ENCODE results near the gene DHRS13.
"Not testable (repeated sequence)": the region's sequence is repeated elsewhere in the genome, so short reads cannot be mapped to it uniquely, and the experiment has no call there.

DHRS13 gene

GRCh38 chr17:28934508-28934907, 31.6 kb upstream of the DHRS13 start:
- not testable (repeated sequence) for H3K27ac ChIP-seq (ENCODE audit: low read depth, low read length); H3K27me3 ChIP-seq (ENCODE audit: insufficient read depth, low read length); H3K4me3 ChIP-seq (ENCODE audit: low read depth, low read length); H2AFZ ChIP-seq (ENCODE audit: low read length, unreplicated experiment)
- Histone ChIP-seq H3K79me2 (ENCODE audit: control insufficient read depth, insufficient read depth, low read length, unreplicated experiment) (peaks cover 92% of the 10 kb centered on the region), H3K4me1 (ENCODE audit: control insufficient read depth, insufficient read depth, low read length, unreplicated experiment) (peaks cover 18% of the 10 kb centered on the region), H3K36me3 (ENCODE audit: insufficient read depth, low read length) (peaks cover 29% of the 10 kb centered on the region)

- Histone ChIP-seq H3K4me3 (ENCODE audit: low read depth, low read length) (no peak overlapping the region), H3K27ac (ENCODE audit: low read depth, low read length) (no peak overlapping the region), H2AFZ (ENCODE audit: low read length, unreplicated experiment) (no peak overlapping the region), H3K27me3 (ENCODE audit: insufficient read depth, low read length) (no peaks in the 10 kb centered on the region), H3K4me1 (ENCODE audit: control insufficient read depth, insufficient read depth, low read length, unreplicated experiment) (peaks cover 27% of the 10 kb centered on the region), H3K79me2 (ENCODE audit: control insufficient read depth, insufficient read depth, low read length, unreplicated experiment) (peaks cover 69% of the 10 kb centered on the region), H3K36me3 (ENCODE audit: insufficient read depth, low read length) (peaks cover 33% of the 10 kb centered on the region)
These were observed 26.9 kb upstream of the DHRS13 start for GRCh38 chr17:28929787-28930186.

- no peaks in the 10 kb centered on the region for H3K27me3 ChIP-seq (ENCODE audit: insufficient read depth, low read length)
- peaks cover 31% of the 10 kb centered on the region for H3K4me1 ChIP-seq (ENCODE audit: control insufficient read depth, insufficient read depth, low read length, unreplicated experiment)
- no peak overlapping the region for H3K4me3 ChIP-seq (ENCODE audit: low read depth, low read length)
- H3K36me3 ChIP-seq (ENCODE audit: insufficient read depth, low read length), result peaks cover 29% of the 10 kb centered on the region
- no peak overlapping the region for H3K27ac ChIP-seq (ENCODE audit: low read depth, low read length)
- peaks cover 64% of the 10 kb centered on the region for H3K79me2 ChIP-seq (ENCODE audit: control insufficient read depth, insufficient read depth, low read length, unreplicated experiment)
- H2AFZ ChIP-seq (ENCODE audit: low read length, unreplicated experiment), result no peak overlapping the region
These were observed 25.2 kb upstream of the DHRS13 start for GRCh38 chr17:28928061-28928460.

- Histone ChIP-seq H3K27me3 (ENCODE audit: insufficient read depth, low read length) (no peaks in the 10 kb centered on the region), H3K79me2 (ENCODE audit: control insufficient read depth, insufficient read depth, low read length, unreplicated experiment) (peaks cover 51% of the 10 kb centered on the region), H3K4me3 (ENCODE audit: low read depth, low read length) (no peak overlapping the region), H3K36me3 (ENCODE audit: insufficient read depth, low read length) (peaks cover 38% of the 10 kb centered on the region), H3K4me1 (ENCODE audit: control insufficient read depth, insufficient read depth, low read length, unreplicated experiment) (peaks cover 31% of the 10 kb centered on the region), H2AFZ (ENCODE audit: low read length, unreplicated experiment) (no peak overlapping the region), H3K27ac (ENCODE audit: low read depth, low read length) (peak overlapping the region; percentile 91)
These were observed 23.9 kb upstream of the DHRS13 start for GRCh38 chr17:28926786-28927185.

GRCh38 chr17:28926366-28926765, 23.5 kb upstream of the DHRS13 start:
- Histone ChIP-seq H3K4me3 (ENCODE audit: low read depth, low read length) (peak overlapping the region; percentile 26; the same call in 1 of the 2 replicates), H3K4me1 (ENCODE audit: control insufficient read depth, insufficient read depth, low read length, unreplicated experiment) (peaks cover 31% of the 10 kb centered on the region), H3K27me3 (ENCODE audit: insufficient read depth, low read length) (no peaks in the 10 kb centered on the region), H2AFZ (ENCODE audit: low read length, unreplicated experiment) (no peak overlapping the region), H3K27ac (ENCODE audit: low read depth, low read length) (peak overlapping the region; percentile 91), H3K36me3 (ENCODE audit: insufficient read depth, low read length) (peaks cover 42% of the 10 kb centered on the region), H3K79me2 (ENCODE audit: control insufficient read depth, insufficient read depth, low read length, unreplicated experiment) (peaks cover 47% of the 10 kb centered on the region)

- no peaks in the 10 kb centered on the region for H3K27me3 ChIP-seq (ENCODE audit: insufficient read depth, low read length)
- peak overlapping the region; percentile 91 for H3K27ac ChIP-seq (ENCODE audit: low read depth, low read length)
- no peak overlapping the region for H2AFZ ChIP-seq (ENCODE audit: low read length, unreplicated experiment)
- peaks cover 46% of the 10 kb centered on the region for H3K36me3 ChIP-seq (ENCODE audit: insufficient read depth, low read length)
- peaks cover 31% of the 10 kb centered on the region for H3K4me1 ChIP-seq (ENCODE audit: control insufficient read depth, insufficient read depth, low read length, unreplicated experiment)
- peak overlapping the region; percentile 50; the same call in 1 of the 2 replicates for H3K4me3 ChIP-seq (ENCODE audit: low read depth, low read length)
- peaks cover 44% of the 10 kb centered on the region for H3K79me2 ChIP-seq (ENCODE audit: control insufficient read depth, insufficient read depth, low read length, unreplicated experiment)
These were observed 23.1 kb upstream of the DHRS13 start for GRCh38 chr17:28925912-28926365.

GRCh38 chr17:28920201-28920600, 17.3 kb upstream of the DHRS13 start:
- H2AFZ ChIP-seq (ENCODE audit: low read length, unreplicated experiment), result no peak overlapping the region
- no peak overlapping the region for H3K27ac ChIP-seq (ENCODE audit: low read depth, low read length)
- H3K27me3 ChIP-seq (ENCODE audit: insufficient read depth, low read length), result no peaks in the 10 kb centered on the region
- peaks cover 8% of the 10 kb centered on the region for H3K4me1 ChIP-seq (ENCODE audit: control insufficient read depth, insufficient read depth, low read length, unreplicated experiment)
- peaks cover 61% of the 10 kb centered on the region for H3K36me3 ChIP-seq (ENCODE audit: insufficient read depth, low read length)
- peaks cover 14% of the 10 kb centered on the region for H3K79me2 ChIP-seq (ENCODE audit: control insufficient read depth, insufficient read depth, low read length, unreplicated experiment)
- H3K4me3 ChIP-seq (ENCODE audit: low read depth, low read length), result no peak overlapping the region

- H2AFZ ChIP-seq (ENCODE audit: low read length, unreplicated experiment), result no peak overlapping the region
- no peak overlapping the region for H3K4me3 ChIP-seq (ENCODE audit: low read depth, low read length)
- H3K79me2 ChIP-seq (ENCODE audit: control insufficient read depth, insufficient read depth, low read length, unreplicated experiment), result no peaks in the 10 kb centered on the region
- H3K27ac ChIP-seq (ENCODE audit: low read depth, low read length), result no peak overlapping the region
- H3K27me3 ChIP-seq (ENCODE audit: insufficient read depth, low read length), result no peaks in the 10 kb centered on the region
- peaks cover 64% of the 10 kb centered on the region for H3K36me3 ChIP-seq (ENCODE audit: insufficient read depth, low read length)
- peaks cover 4% of the 10 kb centered on the region for H3K4me1 ChIP-seq (ENCODE audit: control insufficient read depth, insufficient read depth, low read length, unreplicated experiment)
These were observed 15.4 kb upstream of the DHRS13 start for GRCh38 chr17:28918295-28918694.

- Histone ChIP-seq H3K4me1 (ENCODE audit: control insufficient read depth, insufficient read depth, low read length, unreplicated experiment) (peaks cover 4% of the 10 kb centered on the region), H3K36me3 (ENCODE audit: insufficient read depth, low read length) (peaks cover 67% of the 10 kb centered on the region), H3K4me3 (ENCODE audit: low read depth, low read length) (no peak overlapping the region), H2AFZ (ENCODE audit: low read length, unreplicated experiment) (no peak overlapping the region), H3K27ac (ENCODE audit: low read depth, low read length) (no peak overlapping the region), H3K79me2 (ENCODE audit: control insufficient read depth, insufficient read depth, low read length, unreplicated experiment) (no peaks in the 10 kb centered on the region), H3K27me3 (ENCODE audit: insufficient read depth, low read length) (no peaks in the 10 kb centered on the region)
These were observed 14.6 kb upstream of the DHRS13 start for GRCh38 chr17:28917465-28917864.

- Histone ChIP-seq H3K27me3 (ENCODE audit: insufficient read depth, low read length) (no peaks in the 10 kb centered on the region), H3K27ac (ENCODE audit: low read depth, low read length) (no peak overlapping the region), H3K4me1 (ENCODE audit: control insufficient read depth, insufficient read depth, low read length, unreplicated experiment) (peaks cover 4% of the 10 kb centered on the region), H3K36me3 (ENCODE audit: insufficient read depth, low read length) (peaks cover 67% of the 10 kb centered on the region), H3K4me3 (ENCODE audit: low read depth, low read length) (no peak overlapping the region), H3K79me2 (ENCODE audit: control insufficient read depth, insufficient read depth, low read length, unreplicated experiment) (no peaks in the 10 kb centered on the region), H2AFZ (ENCODE audit: low read length, unreplicated experiment) (no peak overlapping the region)
These were observed 14.2 kb upstream of the DHRS13 start for GRCh38 chr17:28917029-28917428.

- Histone ChIP-seq H3K4me3 (ENCODE audit: low read depth, low read length) (no peak overlapping the region), H3K79me2 (ENCODE audit: control insufficient read depth, insufficient read depth, low read length, unreplicated experiment) (no peaks in the 10 kb centered on the region), H3K4me1 (ENCODE audit: control insufficient read depth, insufficient read depth, low read length, unreplicated experiment) (peaks cover 4% of the 10 kb centered on the region), H3K27me3 (ENCODE audit: insufficient read depth, low read length) (no peaks in the 10 kb centered on the region), H2AFZ (ENCODE audit: low read length, unreplicated experiment) (no peak overlapping the region), H3K27ac (ENCODE audit: low read depth, low read length) (no peak overlapping the region), H3K36me3 (ENCODE audit: insufficient read depth, low read length) (peaks cover 67% of the 10 kb centered on the region)
These were observed 13.5 kb upstream of the DHRS13 start for GRCh38 chr17:28916302-28916934.
